Measurements from ENCODE around the gene FBXO8. TPM values are rescaled to one million over a fixed set of nuclear protein-coding genes. Genes with fewer than 3 reads are reported as not detected.

FBXO8 gene
- total RNA-seq, 4 donors from 2014 or later = 24.8 to 36.3 (median 30.2) TPM

DNA sequence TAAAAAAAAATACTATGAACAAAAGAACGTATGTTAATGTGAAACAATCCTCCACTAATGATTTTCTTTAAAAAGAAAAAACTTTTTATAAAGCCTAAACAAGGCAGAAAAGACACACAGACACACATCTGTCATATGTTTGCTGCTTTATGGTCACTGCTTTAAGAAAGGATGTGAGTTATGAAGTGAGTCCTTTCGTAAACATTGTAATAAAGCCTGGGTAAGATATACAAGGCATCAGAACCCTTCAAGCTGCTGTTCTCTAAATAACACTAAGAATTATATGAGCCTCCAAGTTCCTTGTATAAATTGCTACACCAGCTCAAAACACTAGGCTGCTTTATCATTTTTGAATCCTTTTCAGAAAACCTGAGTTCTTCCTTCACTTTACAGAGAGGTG lies 81.6 kb downstream of the FBXO8 start:
- Histone ChIP-seq H3K9me3 (no peaks in the 10 kb centered on the region), H3K36me3 (no peaks in the 10 kb centered on the region), H3K27ac (no peak overlapping the region), H3K4me1 (no peaks in the 10 kb centered on the region), H3K27me3 (no peaks in the 10 kb centered on the region), H3K4me3 (no peak overlapping the region)
- DNase-seq = no peak
- TF ChIP-seq, protein P1, sequence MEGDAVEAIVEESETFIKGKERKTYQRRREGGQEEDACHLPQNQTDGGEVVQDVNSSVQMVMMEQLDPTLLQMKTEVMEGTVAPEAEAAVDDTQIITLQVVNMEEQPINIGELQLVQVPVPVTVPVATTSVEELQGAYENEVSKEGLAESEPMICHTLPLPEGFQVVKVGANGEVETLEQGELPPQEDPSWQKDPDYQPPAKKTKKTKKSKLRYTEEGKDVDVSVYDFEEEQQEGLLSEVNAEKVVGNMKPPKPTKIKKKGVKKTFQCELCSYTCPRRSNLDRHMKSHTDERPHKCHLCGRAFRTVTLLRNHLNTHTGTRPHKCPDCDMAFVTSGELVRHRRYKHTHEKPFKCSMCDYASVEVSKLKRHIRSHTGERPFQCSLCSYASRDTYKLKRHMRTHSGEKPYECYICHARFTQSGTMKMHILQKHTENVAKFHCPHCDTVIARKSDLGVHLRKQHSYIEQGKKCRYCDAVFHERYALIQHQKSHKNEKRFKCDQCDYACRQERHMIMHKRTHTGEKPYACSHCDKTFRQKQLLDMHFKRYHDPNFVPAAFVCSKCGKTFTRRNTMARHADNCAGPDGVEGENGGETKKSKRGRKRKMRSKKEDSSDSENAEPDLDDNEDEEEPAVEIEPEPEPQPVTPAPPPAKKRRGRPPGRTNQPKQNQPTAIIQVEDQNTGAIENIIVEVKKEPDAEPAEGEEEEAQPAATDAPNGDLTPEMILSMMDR (IDR thresholded peaks at IDR 0.05) = no peak
- no peak for TF ChIP-seq POLR2A (IDR thresholded peaks at IDR 0.05)

DNA sequence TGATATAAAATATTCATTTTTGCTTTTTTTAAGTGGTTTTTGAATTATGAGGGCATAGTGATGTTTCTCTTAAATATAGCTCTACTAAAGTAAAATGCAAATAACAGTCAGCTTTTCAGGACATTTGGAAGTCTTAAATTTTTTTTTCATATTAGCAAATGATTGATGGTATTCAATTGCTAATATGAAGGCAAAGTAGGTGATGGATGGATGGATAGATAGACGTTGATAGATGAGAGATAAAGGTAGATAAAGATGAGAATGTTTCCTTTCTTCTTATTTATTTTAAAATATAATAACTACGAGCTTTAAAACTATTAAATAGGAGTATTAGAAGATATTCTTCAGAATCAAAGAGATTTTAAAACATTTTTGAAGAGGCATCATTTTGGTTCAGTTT lies 83.7 kb downstream of the FBXO8 start:
- Histone ChIP-seq H3K27ac (no peak overlapping the region), H3K36me3 (no peaks in the 10 kb centered on the region), H3K9me3 (no peaks in the 10 kb centered on the region), H3K4me3 (no peak overlapping the region), H3K27me3 (no peaks in the 10 kb centered on the region), H3K4me1 (no peaks in the 10 kb centered on the region)
- DNase-seq = no peak
- no peak for TF ChIP-seq POLR2A (IDR thresholded peaks at IDR 0.05)
- TF ChIP-seq, protein P1 (IDR thresholded peaks at IDR 0.05) = no peak

GRCh38 chr4:174198828-174199227 lies 84.6 kb downstream of the FBXO8 start:
- H3K36me3 ChIP-seq = no peaks in the 10 kb centered on the region
- no peak overlapping the region for H3K4me3 ChIP-seq
- no peaks in the 10 kb centered on the region for H3K27me3 ChIP-seq
- no peak for DNase-seq
- H3K27ac ChIP-seq = no peak overlapping the region
- no peaks in the 10 kb centered on the region for H3K9me3 ChIP-seq
- H3K4me1 ChIP-seq = no peaks in the 10 kb centered on the region
- TF ChIP-seq, protein P1 (IDR thresholded peaks at IDR 0.05) = no peak
- no peak for TF ChIP-seq POLR2A (IDR thresholded peaks at IDR 0.05)

- no peak for DNase-seq
- Histone ChIP-seq H3K9me3 (no peaks in the 10 kb centered on the region), H3K36me3 (no peaks in the 10 kb centered on the region), H3K4me3 (no peak overlapping the region), H3K27me3 (no peaks in the 10 kb centered on the region), H3K4me1 (no peaks in the 10 kb centered on the region), H3K27ac (no peak overlapping the region)
- TF ChIP-seq POLR2A (IDR thresholded peaks at IDR 0.05) = no peak
- TF ChIP-seq, protein P1 (IDR thresholded peaks at IDR 0.05) = no peak
Measured at GRCh38 chr4:174198396-174198795, 85.1 kb downstream of the FBXO8 start.

- Histone ChIP-seq H3K27ac (no peak overlapping the region), H3K4me1 (no peaks in the 10 kb centered on the region)
- no peak for TF ChIP-seq POLR2A (IDR thresholded peaks at IDR 0.05)
- TF ChIP-seq, protein P1 (IDR thresholded peaks at IDR 0.05) = no peak
Measured at GRCh38 chr4:174193438-174194374, 89.8 kb downstream of the FBXO8 start.

More at GRCh38 chr4:174193438-174194374, 89.8 kb downstream of the FBXO8 start:
- no peak overlapping the region for H3K4me3 ChIP-seq
- no peak for DNase-seq
- H3K36me3 ChIP-seq = no peaks in the 10 kb centered on the region
- no peaks in the 10 kb centered on the region for H3K27me3 ChIP-seq
- no peaks in the 10 kb centered on the region for H3K9me3 ChIP-seq
